HepG2 (cell line): Measurements from ENCODE around the gene TOE1. TPM values are rescaled to one million over a fixed set of nuclear protein-coding genes. Genes with fewer than 3 reads are reported as not detected.

ENCODE experiments used
- FOXC1 ChIP-seq: sonication (generic); formaldehyde crosslinking; IDR thresholded peaks from 2 replicates; pipeline ENCODE4 v1.8.0; 2022; ENCODE audit warnings: mild to moderate bottlenecking, missing genetic modification reagents, borderline replicate concordance
- GZF1 ChIP-seq: sonication (generic); formaldehyde crosslinking; IDR thresholded peaks from 2 replicates; pipeline ENCODE4 v1.5.1; 2020; ENCODE audit warnings: mild to moderate bottlenecking, missing genetic modification reagents
- JUN ChIP-seq: sonication (generic); formaldehyde crosslinking; IDR thresholded peaks from 2 replicates; pipeline ENCODE4 v1.4.0; 2020; ENCODE audit warnings: mild to moderate bottlenecking, missing genetic modification reagents
- KAT8 ChIP-seq: IDR thresholded peaks from 2 replicates; pipeline ENCODE4 v1.6.1; 2016; ENCODE audit warnings: missing genetic modification reagents, missing compliant biosample characterization
- LBX2 ChIP-seq: sonication (generic); formaldehyde crosslinking; IDR thresholded peaks from 2 replicates; pipeline ENCODE4 v1.5.0; 2020; ENCODE audit warnings: missing genetic modification reagents, mild to moderate bottlenecking, borderline replicate concordance
- NR2F2 ChIP-seq: IDR thresholded peaks from 2 replicates; pipeline ENCODE4 v1.6.1; 2012; ENCODE audit warnings: low read depth, inconsistent platforms, borderline replicate concordance
- PBX3 ChIP-seq: sonication (generic); formaldehyde crosslinking; IDR thresholded peaks from 2 replicates; pipeline ENCODE4 v1.8.1; 2023; ENCODE audit warnings: missing genetic modification reagents, inconsistent platforms, borderline replicate concordance
- RCOR2 ChIP-seq: IDR thresholded peaks from 2 replicates; pipeline ENCODE4 v1.6.1; 2016; ENCODE audit warnings: missing biosample characterization, missing genetic modification reagents
- RFXANK ChIP-seq: IDR thresholded peaks from 2 replicates; pipeline ENCODE4 v1.6.1; 2016
- SKI ChIP-seq: fragments of 450-650 bp; IDR thresholded peaks from one replicate; pipeline ENCODE4 v1.6.1; 2018; ENCODE audit warnings: mild to moderate bottlenecking; ENCODE audit not compliant: partially characterized antibody
- SMYD3 ChIP-seq: sonication (generic); formaldehyde crosslinking; IDR thresholded peaks from 2 replicates; pipeline ENCODE4 v1.8.1; 2023; ENCODE audit warnings: mild to moderate bottlenecking, missing genetic modification reagents
- SNAPC4 ChIP-seq: sonication (generic); formaldehyde crosslinking; IDR thresholded peaks from 2 replicates; pipeline ENCODE4 v1.4.0; 2020; ENCODE audit warnings: mild to moderate bottlenecking, missing genetic modification reagents
- TAF1 ChIP-seq: sonication (generic); formaldehyde crosslinking; IDR thresholded peaks from 2 replicates; pipeline ENCODE4 v1.4.0; 2020; ENCODE audit warnings: missing genetic modification reagents
- ZBED4 ChIP-seq: sonication (generic); formaldehyde crosslinking; IDR thresholded peaks from 2 replicates; pipeline ENCODE4 v1.4.0; 2020; ENCODE audit warnings: missing genetic modification reagents, borderline replicate concordance
- ZNF224 ChIP-seq: sonication (generic); formaldehyde crosslinking; IDR thresholded peaks from 2 replicates; pipeline ENCODE4 v1.5.0; 2020; ENCODE audit warnings: mild to moderate bottlenecking, missing genetic modification reagents
- ZNF230 ChIP-seq: sonication (generic); formaldehyde crosslinking; IDR thresholded peaks from 2 replicates; pipeline ENCODE4 v1.4.0; 2020; ENCODE audit warnings: mild to moderate bottlenecking, missing genetic modification reagents
- ZNF451 ChIP-seq: sonication (generic); formaldehyde crosslinking; IDR thresholded peaks from 2 replicates; pipeline ENCODE4 v1.5.0; 2020; ENCODE audit warnings: mild to moderate bottlenecking, missing genetic modification reagents
- ZNF580 ChIP-seq: IDR thresholded peaks from 2 replicates; pipeline ENCODE4 v1.6.1; 2016; ENCODE audit warnings: low read depth, borderline replicate concordance
- ZSCAN30 ChIP-seq: sonication (generic); formaldehyde crosslinking; IDR thresholded peaks from 2 replicates; pipeline ENCODE4 v1.5.0; 2020; ENCODE audit warnings: mild to moderate bottlenecking, missing genetic modification reagents
- polyA plus RNA-seq, 8 experiments: library from polyadenylated mRNA; depleted of rRNA in 3 of 8; stranded (reverse) in 7 of 8; unstranded in 1 of 8; fragments of >200 nt; fragmentation: Illumina TruSeq in 4 of 8; extraction: Trizol in 4 of 8; gene quantifications; 2 replicates each; pipeline versions ENCODE4 v1.2.1 to v1.2.3, GENCODE V29; 2011 to 2016; ENCODE audit warnings: low read depth in 4 of 8, missing spikeins in 1 of 8, mixed read lengths in 1 of 8; ENCODE audit not compliant: insufficient read depth in 1 of 8
- total RNA-seq, 5 experiments: library from RNA; depleted of rRNA; stranded (reverse); fragments of >200 nt; fragmentation: Illumina TruSeq; extraction: Trizol; gene quantifications; 2 replicates each; pipeline ENCODE4 v1.2.3, GENCODE V29; 2016; ENCODE audit warnings: low read depth in 1 of 5

TOE1 gene
- total and polyA plus RNA-seq, 2 of the 13 experiments (the other 11 are each of a cell fraction or from before 2014, with no cell fraction given): 14.1 to 19.0 TPM

GRCh38 chr1:45339789-45340558 is at the start of gene TOE1, which contains the start of gene MUTYH (continued):
- 0 out of 2 replicates have a peak, but pooled peaks have one; percentile 23 for TF ChIP-seq SNAPC4 (CRISPR knock-in tag)
- TF ChIP-seq KAT8 (CRISPR knock-in tag): peak; percentile 72
- peak; percentile 31; the same call in 1 of the 2 replicates for TF ChIP-seq NR2F2
- TF ChIP-seq PBX3: no peak
- TF ChIP-seq LBX2 (CRISPR knock-in tag): peak; percentile 16; the same call in 1 of the 2 replicates
- peak; percentile 69; the same call in 1 of the 2 replicates for TF ChIP-seq ZNF230
- peak; percentile 43; the same call in 1 of the 2 replicates for TF ChIP-seq RCOR2
- peak; percentile 86 for TF ChIP-seq SKI
- no peak; the same call in 1 of the 2 replicates for TF ChIP-seq ZSCAN30 (CRISPR knock-in tag)
- TF ChIP-seq ZNF580 (CRISPR knock-in tag): no peak
- peak; percentile 85 for TF ChIP-seq ZBED4 (CRISPR knock-in tag)
- peak; percentile 91 for TF ChIP-seq TAF1 (CRISPR knock-in tag)
- peak; percentile 95; the same call in 1 of the 2 replicates for TF ChIP-seq ZNF451 (CRISPR knock-in tag)
- no peak for TF ChIP-seq RFXANK (CRISPR knock-in tag)
- peak; percentile 83 for TF ChIP-seq FOXC1 (CRISPR knock-in tag)
- TF ChIP-seq GZF1 (CRISPR knock-in tag): peak; percentile 85; the same call in 1 of the 2 replicates
- TF ChIP-seq JUN (CRISPR knock-in tag): peak; percentile 45; the same call in 1 of the 2 replicates
- peak; percentile 94; the same call in 1 of the 2 replicates for TF ChIP-seq ZNF224 (CRISPR knock-in tag)
- TF ChIP-seq SMYD3 (CRISPR knock-in tag): no peak
